CD14-positive monocyte (primary cell): ENCODE results near the gene TNIK. TPM values are rescaled to one million over a fixed set of nuclear protein-coding genes. Genes with fewer than 3 reads are reported as not detected.

ENCODE experiments used
- DNase-seq, 3 donors: peaks; one replicate each; pipeline ENCODE4 v3.0.0-alpha.2; 2011 to 2022
- H2AFZ ChIP-seq: 2 replicates; pipeline ENCODE4 v1.6.0; 2012; ENCODE audit warnings: mild to moderate bottlenecking, low read depth, low read length, inconsistent platforms; ENCODE audit not compliant: insufficient read depth, poor library complexity, severe bottlenecking
- H3K27ac ChIP-seq, 2 donors: 1 replicate in 1 of 2; 2 replicates in 1 of 2; pipeline ENCODE4 v1.5.1; 2012 to 2013; ENCODE audit warnings: low read length in 2 of 2, control low read depth in 1 of 2, inconsistent platforms in 1 of 2, low read depth in 1 of 2, mild to moderate bottlenecking in 1 of 2
- H3K27me3 ChIP-seq, 2 donors: one replicate each; pipeline versions ENCODE4 v1.6.0 to v1.6.1; 2011 to 2013; ENCODE audit warnings: low read length in 2 of 2; ENCODE audit not compliant: control insufficient read depth in 2 of 2, insufficient read depth in 2 of 2
- H3K36me3 ChIP-seq, 2 donors: replicated peaks in 1 of 2; 1 replicate in 1 of 2; 2 replicates in 1 of 2; pipeline versions ENCODE4 v1.5.1 to v1.6.1; 2012 to 2013; ENCODE audit warnings: low read length in 2 of 2, control low read depth in 1 of 2, inconsistent platforms in 1 of 2, mild to moderate bottlenecking in 1 of 2; ENCODE audit not compliant: insufficient read depth in 2 of 2, control insufficient read depth in 1 of 2
- H3K4me1 ChIP-seq, 2 donors: 1 replicate in 1 of 2; 2 replicates in 1 of 2; pipeline versions ENCODE4 v1.5.1 to v1.6.1; 2012 to 2013; ENCODE audit warnings: low read length in 2 of 2, control low read depth in 1 of 2, inconsistent platforms in 1 of 2, mild to moderate bottlenecking in 1 of 2, moderate library complexity in 1 of 2; ENCODE audit not compliant: insufficient read depth in 2 of 2, control insufficient read depth in 1 of 2
- H3K4me2 ChIP-seq: replicated peaks from 2 replicates; pipeline ENCODE3; 2012; ENCODE audit warnings: low read length, moderate library complexity, mild to moderate bottlenecking; ENCODE audit not compliant: poor library complexity, severe bottlenecking; ENCODE audit errors: extremely low read depth
- H3K4me3 ChIP-seq, 3 experiments: fragments of 200-600 bp in 1 of 3; sonication (generic) in 1 of 3; replicated peaks in 1 of 3; 1 replicate in 2 of 3; 2 replicates in 1 of 3; pipeline ENCODE4 v1.5.1; 2011 to 2013; ENCODE audit warnings: low read length in 3 of 3, mild to moderate bottlenecking in 3 of 3, control low read depth in 2 of 3, low read depth in 2 of 3, inconsistent platforms in 1 of 3, moderate library complexity in 1 of 3
- H3K79me2 ChIP-seq: 2 replicates; pipeline ENCODE4 v1.6.0; 2012; ENCODE audit warnings: mild to moderate bottlenecking, control low read depth, inconsistent platforms, low read length, moderate library complexity; ENCODE audit not compliant: insufficient read depth
- H3K9ac ChIP-seq: 2 replicates; pipeline ENCODE4 v1.6.0; 2017; ENCODE audit warnings: low read length, mild to moderate bottlenecking; ENCODE audit not compliant: insufficient read depth, poor library complexity, severe bottlenecking
- H3K9me3 ChIP-seq, 2 donors: replicated peaks in 1 of 2; 1 replicate in 1 of 2; 2 replicates in 1 of 2; pipeline versions ENCODE4 v1.5.1 to v1.6.1; 2012 to 2013; ENCODE audit warnings: low read length in 2 of 2, control low read depth in 1 of 2; ENCODE audit not compliant: control insufficient read depth in 1 of 2, insufficient read depth in 1 of 2
- H4K20me1 ChIP-seq: 2 replicates; pipeline ENCODE4 v1.6.0; 2012; ENCODE audit warnings: mild to moderate bottlenecking, low read length, control low read depth, moderate library complexity; ENCODE audit not compliant: insufficient read depth
- H3K27ac Mint-ChIP-seq, 7 donors: one replicate each; pipeline ENCODE4 v1.8.0; 2020; ENCODE audit warnings: mild to moderate bottlenecking in 7 of 7, mixed read lengths in 7 of 7, moderate library complexity in 6 of 7, inconsistent platforms in 2 of 7
- H3K27me3 Mint-ChIP-seq, 3 donors: one replicate each; pipeline ENCODE4 v1.8.0; 2021 to 2022; ENCODE audit warnings: low read depth in 3 of 3, mild to moderate bottlenecking in 3 of 3, mixed read lengths in 3 of 3, moderate library complexity in 3 of 3, inconsistent platforms in 1 of 3
- H3K36me3 Mint-ChIP-seq, 2 donors: one replicate each; pipeline ENCODE4 v1.8.0; 2020; ENCODE audit warnings: mixed read lengths in 2 of 2, inconsistent platforms in 1 of 2, mild to moderate bottlenecking in 1 of 2
- H3K4me1 Mint-ChIP-seq: one replicate; pipeline ENCODE4 v1.8.0; 2020; ENCODE audit warnings: mild to moderate bottlenecking, mixed read lengths
- H3K4me3 Mint-ChIP-seq, 2 donors: one replicate each; pipeline ENCODE4 v1.8.0; 2020; ENCODE audit warnings: mild to moderate bottlenecking in 2 of 2, mixed read lengths in 2 of 2, moderate library complexity in 1 of 2
- H3K9me3 Mint-ChIP-seq, 7 donors: one replicate each; pipeline ENCODE4 v1.8.0; 2020 to 2022; ENCODE audit warnings: mixed read lengths in 7 of 7, mild to moderate bottlenecking in 6 of 7, moderate library complexity in 6 of 7, inconsistent platforms in 2 of 7
- WGBS: methylation state at CpG from one replicate; pipeline ENCODE4 v1.1.5; 2013; ENCODE audit warnings: missing lambda C conversion rate; ENCODE audit not compliant: insufficient coverage; 5-methylcytosine and 5-hydroxymethylcytosine counted together
- intact Hi-C, 2 donors: fragments of 100-400 bp; cut with micrococcal nuclease; formaldehyde crosslinking; loops; one replicate each; pipeline versions ENCODE4 v1.15.0 to v1.15.1; 2023
- polyA plus RNA-seq, 3 donors: library from polyadenylated mRNA; depleted of rRNA in 1 of 3; unstranded in 2 of 3; stranded (reverse) in 1 of 3; fragments of 300-500 nt in 2 of 3; fragments of >200 nt in 1 of 3; fragmentation: Illumina TruSeq in 2 of 3; gene quantifications; 1 replicate in 2 of 3; 2 replicates in 1 of 3; pipeline ENCODE4 v1.2.3, GENCODE V29; 2012 to 2021
- TF ChIP-seq, protein P1 (sequence below): fragments of 200-600 bp; IDR thresholded peaks from one replicate; pipeline ENCODE4 v1.8.0; 2022; ENCODE audit warnings: antibody characterized with exemption, mild to moderate bottlenecking

Gene TNIK
- polyA plus RNA-seq, 3 donors = 0.36 to 1.8 (median 0.75) TPM

DNA sequence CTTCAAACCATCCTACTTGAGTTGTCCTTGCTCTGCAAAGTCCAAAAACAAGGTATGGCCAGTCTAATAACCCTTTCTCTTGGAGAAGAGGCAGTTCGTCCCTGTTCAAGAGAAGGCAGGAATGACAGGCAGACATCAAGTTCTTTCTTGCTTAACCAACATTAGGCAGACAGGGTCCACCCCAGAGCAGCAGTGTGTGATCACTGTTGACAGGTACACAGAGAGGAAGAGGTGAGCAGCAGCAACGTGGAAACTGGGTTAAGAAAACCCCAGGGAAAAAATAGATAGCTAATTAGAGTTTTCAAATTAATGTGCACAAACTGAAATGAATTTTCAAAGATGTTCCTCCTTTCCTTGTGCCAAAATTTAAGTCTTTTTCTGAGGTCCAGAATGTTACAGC is 48.2 kb downstream of the TNIK start:
- H3K27ac ChIP-seq = no peak overlapping the region
- Mint-ChIP-seq H3K9me3 (peaks cover 0 to under 1% (median 0%) of the 10 kb centered on the region in 7 donors), H3K4me1 (no peaks in the 10 kb centered on the region), H3K4me3 (no peak overlapping the region), H3K27ac (no peak overlapping the region), H3K27me3 (peaks cover 0 to 2% (median 0%) of the 10 kb centered on the region in 3 donors), H3K36me3 (no peaks in the 10 kb centered on the region)
- no peaks in the 10 kb centered on the region for H3K36me3 ChIP-seq
- 40% methylated on average over 1 of the region's 2 CpGs for WGBS
- no peak overlapping the region for H3K4me3 ChIP-seq
- H3K9ac ChIP-seq = no peak overlapping the region
- no peak overlapping the region for H2AFZ ChIP-seq
- no peaks in the 10 kb centered on the region for H3K9me3 ChIP-seq
- TF ChIP-seq, protein P1, sequence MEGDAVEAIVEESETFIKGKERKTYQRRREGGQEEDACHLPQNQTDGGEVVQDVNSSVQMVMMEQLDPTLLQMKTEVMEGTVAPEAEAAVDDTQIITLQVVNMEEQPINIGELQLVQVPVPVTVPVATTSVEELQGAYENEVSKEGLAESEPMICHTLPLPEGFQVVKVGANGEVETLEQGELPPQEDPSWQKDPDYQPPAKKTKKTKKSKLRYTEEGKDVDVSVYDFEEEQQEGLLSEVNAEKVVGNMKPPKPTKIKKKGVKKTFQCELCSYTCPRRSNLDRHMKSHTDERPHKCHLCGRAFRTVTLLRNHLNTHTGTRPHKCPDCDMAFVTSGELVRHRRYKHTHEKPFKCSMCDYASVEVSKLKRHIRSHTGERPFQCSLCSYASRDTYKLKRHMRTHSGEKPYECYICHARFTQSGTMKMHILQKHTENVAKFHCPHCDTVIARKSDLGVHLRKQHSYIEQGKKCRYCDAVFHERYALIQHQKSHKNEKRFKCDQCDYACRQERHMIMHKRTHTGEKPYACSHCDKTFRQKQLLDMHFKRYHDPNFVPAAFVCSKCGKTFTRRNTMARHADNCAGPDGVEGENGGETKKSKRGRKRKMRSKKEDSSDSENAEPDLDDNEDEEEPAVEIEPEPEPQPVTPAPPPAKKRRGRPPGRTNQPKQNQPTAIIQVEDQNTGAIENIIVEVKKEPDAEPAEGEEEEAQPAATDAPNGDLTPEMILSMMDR = no peak
- H3K4me1 ChIP-seq = no peaks in the 10 kb centered on the region
- H3K27me3 ChIP-seq = no peaks in the 10 kb centered on the region
- intact Hi-C loops = no loop called here
- no peak for DNase-seq
- H4K20me1 ChIP-seq = no peaks in the 10 kb centered on the region
- H3K4me2 ChIP-seq = no peak overlapping the region
- H3K79me2 ChIP-seq = no peaks in the 10 kb centered on the region

DNA sequence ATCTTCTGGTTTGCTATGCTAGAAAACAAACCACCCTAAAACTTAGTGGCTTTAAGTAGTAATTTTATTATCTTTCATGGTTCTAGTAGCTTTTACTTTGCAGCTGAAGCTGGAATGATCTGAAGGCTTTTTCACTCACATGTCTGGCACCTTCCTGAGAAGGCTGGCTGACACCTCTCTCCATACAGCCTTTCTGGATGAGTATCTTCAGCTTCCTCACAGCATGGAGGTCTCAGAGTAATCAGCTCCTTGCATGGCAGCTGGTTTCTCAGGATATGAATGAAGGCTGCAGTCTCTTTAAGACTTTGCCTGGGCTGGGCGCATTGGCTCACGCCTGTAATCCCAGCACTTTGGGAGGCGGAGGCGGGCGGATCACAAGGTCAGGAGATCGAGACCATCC is 50.0 kb downstream of the TNIK start:
- DNase-seq = no peak
- Histone ChIP-seq H3K4me1 (no peaks in the 10 kb centered on the region), H3K79me2 (no peaks in the 10 kb centered on the region), H2AFZ (no peak overlapping the region), H3K4me2 (no peak overlapping the region), H4K20me1 (no peaks in the 10 kb centered on the region), H3K27me3 (no peaks in the 10 kb centered on the region), H3K36me3 (no peaks in the 10 kb centered on the region), H3K9me3 (no peaks in the 10 kb centered on the region), H3K27ac (no peak overlapping the region), H3K9ac (no peak overlapping the region), H3K4me3 (no peak overlapping the region)
- Mint-ChIP-seq H3K4me3 (no peak overlapping the region), H3K4me1 (no peaks in the 10 kb centered on the region), H3K27ac (no peak overlapping the region), H3K27me3 (peaks cover 0 to 3% (median 2%) of the 10 kb centered on the region in 3 donors), H3K36me3 (no peaks in the 10 kb centered on the region), H3K9me3 (peaks cover 0 to 3% (median 0%) of the 10 kb centered on the region in 7 donors)
- TF ChIP-seq, protein P1 = no peak
- intact Hi-C loops = no loop called here
- WGBS = 100% methylated on average over 2 of the region's 6 CpGs
